ENCODE results near the gene KCNQ1. TPM values are rescaled to one million over a fixed set of nuclear protein-coding genes. Genes with fewer than 3 reads are reported as not detected.

KCNQ1 gene
- total RNA-seq, 1 experiment from 2014 or later, result 2.3 TPM

GRCh38 chr11:2790568-2790921 is 345.7 kb downstream of the KCNQ1 start:
- H2BK20ac ChIP-seq (ENCODE audit: low read depth, low read length, poor library complexity, severe bottlenecking), result no peak overlapping the region
- no peaks in the 10 kb centered on the region for H3K9me3 ChIP-seq (ENCODE audit: control insufficient read depth, low read depth, low read length)
- no peaks in the 10 kb centered on the region for H3K4me1 ChIP-seq (ENCODE audit: insufficient read depth, low read length)
- no peak overlapping the region for H2BK5ac ChIP-seq (ENCODE audit: insufficient read length, low read length)
- H4K91ac ChIP-seq (ENCODE audit: insufficient read length, low read depth, low read length), result no peak overlapping the region
- H3K79me2 ChIP-seq (ENCODE audit: insufficient read depth, low read length), result no peaks in the 10 kb centered on the region
- no peak overlapping the region for H3K4ac ChIP-seq (ENCODE audit: low read depth, low read length)
- Mint-ChIP-seq H3K4me3 (peak overlapping the region in 1 of 2 experiments; percentile 9; a peak in 1 of 5 replicates), H3K9me3 (peaks cover 11 to 14% of the 10 kb centered on the region in 2 experiments), H3K27me3 (ENCODE audit: low read depth) (peaks cover 77% of the 10 kb centered on the region), H3K36me3 (ENCODE audit: insufficient read depth in 1 of 3, low read depth in 3 of 3) (peaks cover 2 to 14% (median 6%) of the 10 kb centered on the region in 3 experiments; a peak in 4 of 7 replicates), H3K4me1 (peaks cover 11 to 18% of the 10 kb centered on the region in 2 experiments), H3K27ac (peak overlapping the region in 1 of 3 experiments; percentile 72; a peak in 1 of 7 replicates)
- WGBS (ENCODE audit: extremely low coverage, insufficient read length, low lambda C conversion rate), result no CpG with 5 or more reads among the region's 14 CpGs
- H4K8ac ChIP-seq (replicated peaks; ENCODE audit: insufficient read length, low read depth, low read length), result no peak overlapping the region
- H2AK5ac ChIP-seq (ENCODE audit: insufficient read length, low read length), result no peak overlapping the region
- no peak overlapping the region for H3K18ac ChIP-seq (ENCODE audit: insufficient read length, low read depth, low read length)
- H3K4me2 ChIP-seq (ENCODE audit: insufficient read depth, insufficient read length, low read length), result no peak overlapping the region
- no peaks in the 10 kb centered on the region; the same call in 1 of the 2 replicates for H3K27me3 ChIP-seq (ENCODE audit: insufficient read depth, low read length)
- H2BK120ac ChIP-seq (ENCODE audit: low read depth, low read length, poor library complexity, severe bottlenecking), result no peak overlapping the region
- no peak overlapping the region for H2AFZ ChIP-seq (ENCODE audit: low read length)
- TF ChIP-seq CTCF (conservative IDR thresholded peaks at IDR 0.05), result no peak
- no peaks in the 10 kb centered on the region for H3K79me1 ChIP-seq (ENCODE audit: insufficient read depth, low read depth, low read length, poor library complexity, severe bottlenecking)
- H2BK15ac ChIP-seq (ENCODE audit: low read depth, low read length), result no peak overlapping the region
- H3K56ac ChIP-seq (ENCODE audit: insufficient read length, low read depth, low read length), result no peak overlapping the region
- no peak overlapping the region for H4K5ac ChIP-seq (ENCODE audit: insufficient read length, low read depth, low read length)
- no peak overlapping the region for H3K23ac ChIP-seq (ENCODE audit: insufficient read length, low read depth, low read length)
- H4K20me1 ChIP-seq (ENCODE audit: control insufficient read depth, insufficient read depth, insufficient read length), result no peaks in the 10 kb centered on the region
- no peak overlapping the region for H3T11ph ChIP-seq (ENCODE audit: low read length)
- H3K27ac ChIP-seq (ENCODE audit: insufficient read length, low read depth, low read length), result no peak overlapping the region
- peak; percentile 19 for DNase-seq
- H2BK12ac ChIP-seq (ENCODE audit: insufficient read length, low read depth, low read length), result no peak overlapping the region
- no peak overlapping the region for H3K14ac ChIP-seq (ENCODE audit: insufficient read depth, low read length)
- no peak overlapping the region for H3K9ac ChIP-seq (ENCODE audit: extremely low read depth, insufficient read length, low read length)
- H3K23me2 ChIP-seq (ENCODE audit: insufficient read length, low read depth, low read length, poor library complexity, severe bottlenecking), result no peaks in the 10 kb centered on the region

All from H9 (cell line).